Stimulated activated CD4-positive, alpha-beta T cell treated with anti-CD3 and anti-CD28 coated beads, TNF-alpha, amount 100 ng/mL, for 24 hours (primary cell): ENCODE measurements around the gene LDLRAP1.

Experiments used
- DNase-seq, 3 experiments: peaks; one replicate each; pipeline ENCODE4 v3.0.0-alpha.2; 2020; ENCODE audit warnings: low read depth in 3 of 3

LDLRAP1 gene

DNA sequence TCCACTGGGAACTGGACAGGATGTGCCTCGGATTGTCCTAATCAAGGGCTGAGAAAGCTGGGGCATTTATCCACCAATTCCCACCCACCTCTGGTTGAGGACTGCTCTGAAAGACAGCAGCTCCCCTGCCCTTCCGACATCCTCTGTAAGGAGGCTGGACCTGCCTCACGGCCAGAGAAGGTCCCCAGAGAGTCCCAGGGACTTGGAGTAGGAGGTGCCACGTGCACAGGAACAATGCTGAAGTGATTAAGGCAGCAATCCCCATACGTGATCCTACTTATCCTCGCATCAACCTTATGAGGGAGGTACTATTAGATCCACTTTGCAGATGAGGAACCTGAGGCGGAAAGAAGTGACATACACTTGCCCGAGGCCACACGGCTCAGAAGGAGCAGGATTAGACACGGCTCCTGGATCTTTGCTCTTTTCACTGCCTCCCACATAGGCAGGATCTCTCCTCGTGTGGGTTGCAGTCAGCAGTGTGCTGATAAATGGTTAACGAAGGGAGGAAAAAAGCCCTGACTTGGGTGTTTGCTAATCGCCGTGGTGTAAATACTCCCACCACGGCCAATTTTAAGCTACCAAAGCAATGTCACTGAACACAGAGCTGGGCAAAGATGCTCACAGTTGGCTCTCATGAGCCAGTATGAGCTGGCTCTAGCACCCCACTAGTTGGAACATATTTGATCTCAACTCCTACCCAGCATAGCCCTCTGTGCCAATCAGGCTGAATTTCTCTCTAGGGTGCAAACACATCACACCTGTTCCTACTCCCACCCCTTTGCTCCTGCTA is 18.6 kb upstream of the LDLRAP1 start:
- DNase-seq: no peak

GRCh38 chr1:25525361-25525688 is 18.1 kb upstream of the LDLRAP1 start:
- DNase-seq: no peak

DNA sequence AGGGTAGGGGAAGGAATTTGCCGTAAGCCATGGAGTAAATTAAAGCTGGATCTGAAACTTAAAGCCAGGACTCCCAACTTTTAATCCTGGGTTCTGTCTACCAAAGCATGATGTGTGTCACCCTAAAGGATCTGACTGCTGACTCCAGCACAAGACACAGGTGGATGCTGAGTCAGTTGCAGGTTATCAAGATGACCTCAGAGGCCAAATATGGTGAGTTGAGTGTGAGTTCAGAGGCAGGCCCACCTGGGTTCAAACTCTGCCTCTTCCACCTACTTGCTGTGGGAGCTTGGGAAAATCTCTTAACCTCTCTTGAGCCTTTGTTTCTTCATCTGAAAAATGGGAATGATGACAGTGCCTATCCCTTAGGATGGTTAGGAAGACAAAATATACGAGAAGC is 16.7 kb upstream of the LDLRAP1 start:
- no peak for DNase-seq

DNA sequence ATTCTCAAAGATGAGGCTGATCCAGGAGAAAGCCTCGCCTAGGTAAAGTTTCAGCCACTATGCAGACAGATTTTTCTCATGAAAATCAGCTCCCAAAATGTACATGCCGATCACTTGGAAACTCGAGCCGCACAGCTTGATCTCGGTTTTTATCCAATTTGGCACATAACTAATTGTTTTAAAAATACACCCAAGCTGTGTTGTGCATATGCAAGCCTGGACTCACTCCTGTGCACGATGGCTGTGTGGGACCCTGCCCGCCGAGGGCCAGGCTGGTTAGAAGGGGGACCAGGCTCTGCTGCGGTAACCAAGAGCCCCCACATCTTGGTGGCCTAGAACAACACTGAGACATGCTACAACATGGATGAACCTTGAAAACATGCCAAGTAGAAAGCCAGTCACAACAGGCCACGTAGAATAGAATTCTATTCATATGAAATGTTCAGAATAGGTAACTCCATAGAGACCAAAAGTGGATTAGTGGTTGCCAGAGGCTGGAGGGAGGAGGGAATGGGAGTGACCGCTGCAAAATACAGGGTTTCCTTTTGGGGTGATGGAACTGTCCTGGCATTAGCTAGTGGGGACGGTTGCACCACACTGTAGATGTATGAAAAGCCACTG is 16.1 kb upstream of the LDLRAP1 start:
- DNase-seq: no peak

DNA sequence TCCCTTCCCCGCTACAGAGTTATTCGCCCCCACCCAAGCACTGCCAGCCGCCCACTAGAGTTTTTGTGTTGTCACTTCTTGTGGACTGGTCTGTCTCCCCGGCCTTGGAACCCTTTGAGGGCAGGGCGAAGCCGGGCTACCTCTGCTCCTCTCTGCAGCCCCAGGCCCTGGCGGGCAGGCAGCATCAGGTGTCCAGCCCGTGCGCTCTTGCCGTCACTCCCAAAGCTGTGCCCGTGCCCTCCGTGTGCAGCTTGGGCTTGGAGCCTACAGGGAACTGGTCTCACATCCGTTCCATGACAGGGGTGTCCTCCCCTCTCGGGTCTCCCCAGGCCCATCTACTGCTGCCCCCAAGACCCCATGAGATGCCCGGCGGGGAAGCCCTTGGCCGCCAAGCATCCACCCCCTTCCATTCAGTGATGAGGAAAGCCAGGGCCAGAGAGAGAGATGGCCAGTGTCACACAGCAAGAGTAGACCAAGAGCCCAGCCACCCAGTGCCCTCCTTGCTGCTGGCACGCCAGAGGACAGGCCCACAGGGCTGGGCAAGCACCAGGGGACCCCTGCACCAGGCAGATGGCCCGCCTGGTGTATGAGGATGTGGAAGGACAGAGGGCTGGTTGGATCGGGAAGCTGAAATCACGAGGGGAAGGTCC is 15.3 kb upstream of the LDLRAP1 start:
- DNase-seq: no peak

- DNase-seq: no peak
Measured at GRCh38 chr1:25528881-25529517, 14.4 kb upstream of the LDLRAP1 start.

GRCh38 chr1:25529518-25530185 is 13.8 kb upstream of the LDLRAP1 start:
- DNase-seq: no peak

DNA sequence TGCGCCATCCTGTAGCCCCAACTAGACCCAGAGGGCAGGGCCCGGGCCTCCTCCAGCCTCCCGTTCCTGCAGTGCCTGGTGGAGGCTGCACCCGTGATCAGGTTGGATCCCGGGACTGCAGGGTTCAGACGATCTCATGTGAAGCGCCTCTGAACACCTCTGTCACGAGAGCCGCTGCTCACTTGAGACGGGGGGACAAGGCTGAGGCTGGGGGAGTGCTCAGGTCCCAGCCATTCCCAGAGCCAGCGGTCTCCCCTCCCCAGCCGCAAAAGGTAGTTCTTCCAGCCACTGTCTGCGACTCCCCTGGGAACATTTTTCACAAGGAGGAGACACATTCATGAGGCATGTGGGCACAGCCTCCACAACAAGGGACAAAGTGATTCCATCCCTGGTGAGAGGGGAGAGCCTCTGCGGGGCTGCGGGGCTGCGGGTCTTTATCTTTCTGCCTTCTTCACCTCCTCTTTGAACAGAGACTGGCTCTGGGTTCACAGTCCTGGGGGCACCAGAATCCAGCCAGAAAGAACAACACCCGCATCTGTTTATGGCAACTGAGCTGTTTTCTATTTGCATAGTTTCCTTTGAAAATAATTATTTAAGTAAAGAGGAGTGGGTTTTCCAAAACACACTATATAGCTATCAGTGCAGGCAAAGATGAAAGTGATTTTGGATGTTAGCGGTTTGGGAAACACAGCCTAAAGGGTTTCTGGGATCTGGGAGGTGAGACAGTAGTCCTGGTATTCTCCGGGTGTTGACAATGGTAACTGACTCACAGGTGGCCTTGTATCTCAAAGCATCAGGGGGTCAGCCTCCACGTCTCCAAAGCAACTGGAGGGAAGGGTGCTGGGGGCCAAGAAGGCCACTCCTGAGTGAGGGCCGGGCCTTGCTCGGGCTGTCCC is 13.0 kb upstream of the LDLRAP1 start:
- no peak for DNase-seq

DNA sequence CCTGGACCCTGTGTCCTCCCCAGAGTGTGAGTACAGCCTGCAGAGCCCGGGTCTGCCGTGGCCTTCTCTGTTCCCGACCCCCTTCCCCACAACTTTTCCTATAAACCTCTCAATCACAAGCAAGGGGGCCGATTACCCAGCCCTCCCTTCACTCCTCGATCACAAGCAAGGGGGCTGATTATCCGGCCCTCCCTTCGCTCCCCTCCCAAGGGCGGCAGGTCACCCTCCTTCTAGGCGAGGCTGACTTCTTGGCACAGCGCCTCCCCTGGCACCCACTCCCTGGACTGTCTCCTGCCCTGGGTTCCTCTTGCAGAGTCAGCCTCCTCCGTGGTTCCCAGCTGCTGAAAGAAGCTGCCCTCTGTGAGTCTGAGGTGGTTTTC is 12.3 kb upstream of the LDLRAP1 start:
- no peak for DNase-seq

- DNase-seq: no peak
Measured at GRCh38 chr1:25532970-25533369, 10.4 kb upstream of the LDLRAP1 start.

DNA sequence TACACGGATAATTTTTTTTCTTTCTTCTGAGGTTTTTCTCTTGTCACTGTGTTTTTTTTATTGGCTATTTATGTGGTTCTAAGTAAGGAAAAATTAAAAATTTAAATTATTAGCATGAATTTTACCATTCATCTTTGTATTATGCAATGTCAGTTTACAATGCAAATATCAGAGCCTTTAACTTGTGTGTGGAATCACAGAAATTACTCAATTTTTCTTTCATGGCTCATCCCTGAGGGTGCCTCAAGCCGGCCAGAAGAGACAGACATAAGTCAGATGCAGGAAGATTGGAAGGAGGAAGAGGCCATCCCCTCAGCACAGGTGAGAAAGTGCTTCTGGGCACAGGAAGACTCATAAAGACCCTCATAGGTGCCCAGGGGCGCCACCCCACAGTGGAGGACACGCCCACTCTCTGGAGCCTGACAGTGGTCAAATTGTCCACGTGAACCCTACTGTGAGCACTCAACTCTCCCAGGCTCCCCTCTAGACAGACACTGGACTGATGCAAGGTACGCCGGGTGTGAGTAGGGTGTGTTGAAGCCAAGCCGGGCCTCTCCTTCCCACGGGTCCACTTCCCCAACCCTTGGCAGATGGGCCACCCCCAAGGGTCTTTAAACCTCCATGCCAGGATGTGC is 9.5 kb upstream of the LDLRAP1 start:
- no peak for DNase-seq

- no peak for DNase-seq
Measured at GRCh38 chr1:25534410-25534788, 9.0 kb upstream of the LDLRAP1 start.

DNA sequence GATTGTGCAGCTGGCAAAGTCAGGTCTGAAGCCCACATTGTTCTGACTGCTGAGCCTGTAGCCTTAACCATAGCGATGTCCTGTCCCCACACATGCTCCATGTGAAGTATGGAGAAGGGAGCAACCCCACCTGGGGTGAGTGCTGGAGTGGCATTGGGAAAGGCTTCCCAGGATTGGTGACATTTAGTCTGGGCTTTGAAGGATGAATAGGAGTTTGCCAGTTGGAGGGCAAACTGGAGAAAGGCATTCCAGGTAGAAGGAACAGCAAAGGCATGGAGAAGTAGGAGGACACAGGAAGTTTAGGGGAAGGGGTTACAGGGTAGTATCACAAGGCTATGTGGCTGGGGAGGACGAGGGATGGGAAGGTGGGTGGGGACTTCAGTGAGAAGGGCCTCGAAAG is 7.3 kb upstream of the LDLRAP1 start:
- DNase-seq: no peak

GRCh38 chr1:25537153-25537831 is 6.1 kb upstream of the LDLRAP1 start:
- DNase-seq: no peak

DNA sequence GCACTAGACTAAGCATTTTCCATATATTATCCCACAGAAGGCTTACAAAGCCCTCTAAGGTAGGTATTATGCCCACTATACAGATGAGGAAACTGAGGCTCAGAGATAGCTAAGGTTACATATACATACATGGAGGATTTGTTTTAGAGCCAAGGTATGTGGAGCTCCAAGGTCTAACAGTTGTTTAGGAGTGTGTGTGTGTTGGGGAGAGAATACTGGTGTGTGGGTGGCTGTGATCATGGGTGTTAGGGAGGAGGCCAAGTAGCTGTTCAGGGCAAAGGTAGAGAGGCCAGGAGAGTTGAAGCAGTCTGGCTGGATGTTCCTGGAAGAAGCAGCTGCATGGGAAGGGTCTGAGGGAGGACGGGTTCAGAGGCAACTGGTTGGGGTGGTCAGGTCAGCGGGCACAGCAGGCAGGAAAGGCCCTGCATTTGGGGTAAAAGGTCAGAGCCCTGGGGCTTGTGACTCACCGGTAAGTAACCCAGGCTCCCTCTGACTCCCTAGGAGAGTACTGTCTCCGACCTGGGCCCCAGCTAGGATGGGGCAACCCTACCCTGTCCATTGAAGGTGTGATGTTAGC is 5.1 kb upstream of the LDLRAP1 start:
- no peak for DNase-seq

DNA sequence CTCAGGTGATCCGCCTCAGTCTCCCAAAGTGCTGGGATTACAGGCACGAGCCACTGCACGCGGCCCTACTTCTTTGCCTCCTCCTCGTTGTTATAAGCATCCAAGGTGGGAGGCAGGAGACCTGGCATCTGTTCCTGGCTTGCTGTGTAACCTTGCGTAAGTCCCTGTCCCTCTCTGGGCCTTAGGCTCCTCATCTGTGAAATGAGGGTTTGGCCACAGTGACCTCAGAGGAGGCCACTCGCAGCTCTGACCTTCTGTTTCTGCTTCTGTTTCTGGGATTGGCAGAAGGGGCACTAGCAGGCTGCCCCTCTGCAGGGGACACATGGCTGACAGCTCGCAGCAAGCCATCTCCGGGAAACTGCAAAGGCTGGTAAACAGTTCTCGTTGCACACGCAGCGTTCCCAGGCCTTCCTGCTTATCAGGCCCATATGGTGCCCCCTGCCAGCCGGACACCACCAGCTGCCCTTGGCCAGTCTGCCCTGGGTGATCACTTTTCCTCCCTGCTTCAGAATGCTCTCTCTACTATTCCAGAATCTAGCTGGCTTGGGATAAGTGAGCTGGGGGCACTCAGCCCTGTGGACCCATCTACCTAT is 2.6 kb upstream of the LDLRAP1 start:
- DNase-seq: no peak

DNA sequence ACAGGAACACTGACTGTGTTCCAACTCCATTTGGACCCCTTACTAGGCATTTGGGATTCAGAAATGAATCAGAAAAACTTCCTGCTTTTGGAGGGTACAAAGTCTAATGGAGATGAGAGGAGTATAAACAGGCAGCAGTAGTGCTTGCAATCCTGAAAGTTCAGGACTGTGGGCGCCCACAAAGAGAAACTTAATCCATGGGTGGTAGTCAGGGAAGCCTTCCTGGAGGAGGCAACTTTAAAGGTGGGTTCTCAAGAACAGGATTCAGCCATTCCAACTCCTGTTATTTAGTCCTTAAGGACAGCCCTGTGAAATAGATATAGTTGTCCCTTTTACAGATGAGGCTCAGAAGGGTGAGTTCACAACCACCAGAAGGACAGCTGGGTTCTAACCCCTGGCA is 2.0 kb upstream of the LDLRAP1 start:
- DNase-seq: no peak

- DNase-seq: no peak
Measured at GRCh38 chr1:25541889-25542658, 1.3 kb upstream of the LDLRAP1 start.

- DNase-seq: no peak
Measured at GRCh38 chr1:25543005-25543424, 391 bp upstream of the LDLRAP1 start.
